Transverse colon (tissue), 4 donors: ENCODE data around the gene CGREF1.

ENCODE experiments used
- CTCF ChIP-seq, 5 experiments: fragments of 200-600 bp in 3 of 5; fragments of 450-650 bp in 2 of 5; sonication (generic) in 3 of 5; IDR thresholded peaks; 1 replicate in 2 of 5; 2 replicates in 3 of 5; pipeline ENCODE4 v1.5.1; 2016 to 2017; ENCODE audit warnings: antibody characterized with exemption in 5 of 5, inconsistent platforms in 3 of 5, mild to moderate bottlenecking in 2 of 5, moderate library complexity in 1 of 5
- POLR2AphosphoS5 ChIP-seq, 3 donors: sonication (generic); formaldehyde crosslinking; IDR thresholded peaks; one replicate each; pipeline ENCODE4 v1.6.1; 2016; ENCODE audit warnings: antibody characterized with exemption in 3 of 3

DNA sequence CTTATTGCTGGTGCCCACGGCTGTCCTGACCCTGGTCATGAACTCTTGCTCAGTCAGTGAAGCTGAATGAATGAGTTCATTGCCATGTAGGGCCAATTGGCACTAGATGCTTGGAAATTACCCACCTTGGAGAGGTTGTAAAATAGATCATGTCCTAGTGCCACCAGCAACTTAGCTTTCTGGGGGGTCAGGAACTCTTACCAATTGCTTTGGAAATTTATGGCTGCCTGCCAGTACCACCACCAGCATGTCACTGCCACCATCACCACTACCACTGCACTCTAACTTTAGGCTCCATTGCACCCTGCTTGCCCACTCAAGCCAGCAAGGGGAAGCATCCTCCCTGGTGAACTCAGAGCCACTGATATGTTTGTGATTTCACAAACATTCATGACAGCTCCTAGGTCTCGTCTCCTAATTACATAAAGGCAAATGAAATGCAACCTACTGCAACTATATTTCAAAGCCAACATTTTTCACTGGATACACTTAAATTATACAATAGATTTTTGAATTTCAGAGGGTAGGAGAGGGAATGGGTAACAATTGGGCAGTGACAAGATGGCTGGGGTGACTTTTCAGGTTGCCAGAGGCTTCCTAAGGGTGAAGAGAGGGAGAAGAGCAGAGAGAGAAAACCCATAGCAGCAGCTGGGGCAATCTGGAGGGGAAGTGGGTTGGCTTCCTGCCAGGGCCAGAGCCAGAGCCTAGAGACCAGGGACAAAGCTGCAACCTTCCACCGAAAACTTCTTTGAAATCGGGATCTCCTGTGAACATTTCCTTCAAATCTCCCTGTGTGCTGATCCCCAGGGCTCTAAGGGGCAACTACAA is 44.0 kb downstream of the CGREF1 start:
- TF ChIP-seq CTCF (IDR thresholded peaks at IDR 0.05) (no peak), POLR2AphosphoS5 (IDR thresholded peaks at IDR 0.05) (no peak)
